ENCODE measurements around the gene LRRC32.

The LRRC32 gene

DNA sequence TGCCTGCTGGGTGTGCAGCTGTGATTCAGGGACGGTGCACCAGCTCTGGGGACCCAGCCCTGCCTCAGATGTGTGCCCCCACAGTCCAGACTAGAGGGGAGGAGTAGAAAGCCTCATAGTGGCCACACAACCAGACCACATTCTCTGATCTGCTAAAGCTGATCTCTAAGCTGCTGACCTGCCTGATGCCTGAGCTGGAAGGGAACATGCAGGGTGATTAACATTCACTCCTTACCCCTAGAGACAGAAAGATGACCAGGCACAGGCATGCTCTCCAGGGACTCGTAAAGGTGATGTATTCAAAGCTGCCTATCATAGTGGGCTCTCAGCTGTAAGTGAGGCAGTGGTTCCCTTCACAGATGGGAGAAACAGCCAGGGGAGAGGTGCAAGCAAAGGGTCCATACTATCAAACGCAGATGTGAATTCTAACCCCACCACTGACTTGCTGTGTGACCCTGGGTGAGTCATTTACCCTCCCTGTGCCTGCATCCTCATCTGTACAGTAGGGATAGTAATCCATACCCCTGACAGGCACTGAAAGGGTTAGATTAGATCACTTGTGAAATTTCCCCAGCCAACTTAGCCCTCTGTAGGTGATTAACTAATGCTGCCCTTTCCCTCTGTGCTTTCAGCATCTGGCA, 29.0 kb upstream of the LRRC32 start:
- DNase-seq = no peak

DNA sequence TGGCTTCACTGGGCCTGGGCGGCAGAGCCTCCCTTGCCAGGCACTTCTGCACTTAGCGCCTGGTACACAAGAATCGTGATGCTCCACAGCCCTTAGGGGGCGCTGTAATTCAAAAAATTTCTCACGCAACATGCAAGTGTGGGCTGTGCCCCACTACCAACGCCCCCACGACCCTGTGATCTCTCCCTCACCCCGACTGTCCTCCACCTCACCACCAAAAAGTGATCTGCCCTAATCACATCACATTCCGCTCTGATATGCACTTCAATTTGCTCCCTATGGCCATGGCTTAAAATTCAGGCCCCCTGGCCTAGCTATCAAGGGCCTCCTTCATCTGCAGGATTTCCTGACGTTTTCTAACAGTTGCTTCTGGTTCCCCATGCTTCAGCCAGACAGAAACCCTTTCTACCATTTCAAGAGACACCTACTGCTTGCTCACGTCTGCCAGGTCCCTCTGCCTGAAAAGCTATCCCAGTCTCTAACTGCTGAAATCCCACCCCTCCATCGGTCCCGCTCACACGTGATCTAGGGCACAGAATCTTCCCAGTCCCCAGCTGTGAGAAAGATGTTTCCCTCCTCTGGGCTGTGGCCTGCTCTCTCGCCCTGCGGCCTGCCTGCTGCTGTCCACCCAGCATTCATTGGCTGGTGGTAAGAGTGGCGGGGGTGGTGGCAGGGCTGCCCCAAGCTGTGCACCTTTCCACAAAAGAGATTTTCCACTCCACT, 27.9 kb upstream of the LRRC32 start:
- DNase-seq = no peak

DNA sequence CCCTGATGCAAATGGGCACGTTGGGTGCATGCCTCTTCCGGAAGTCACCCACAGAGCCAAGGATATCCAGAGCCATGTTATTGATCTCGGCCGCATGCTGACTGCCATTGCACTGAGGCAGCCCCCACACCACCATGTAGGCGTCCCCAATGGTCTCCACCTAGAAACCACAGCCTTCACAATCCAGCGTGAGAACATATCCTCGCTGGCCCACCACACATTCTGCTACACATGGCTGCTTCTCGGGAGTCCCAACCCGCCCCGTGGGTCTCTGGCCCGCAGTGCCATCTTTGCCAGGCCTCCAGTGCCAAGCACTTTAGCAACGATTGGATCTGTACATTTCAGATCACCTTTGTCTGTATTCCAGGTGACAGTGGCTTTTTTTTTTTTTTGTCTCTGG, 26.2 kb upstream of the LRRC32 start:
- no peak for DNase-seq

DNA sequence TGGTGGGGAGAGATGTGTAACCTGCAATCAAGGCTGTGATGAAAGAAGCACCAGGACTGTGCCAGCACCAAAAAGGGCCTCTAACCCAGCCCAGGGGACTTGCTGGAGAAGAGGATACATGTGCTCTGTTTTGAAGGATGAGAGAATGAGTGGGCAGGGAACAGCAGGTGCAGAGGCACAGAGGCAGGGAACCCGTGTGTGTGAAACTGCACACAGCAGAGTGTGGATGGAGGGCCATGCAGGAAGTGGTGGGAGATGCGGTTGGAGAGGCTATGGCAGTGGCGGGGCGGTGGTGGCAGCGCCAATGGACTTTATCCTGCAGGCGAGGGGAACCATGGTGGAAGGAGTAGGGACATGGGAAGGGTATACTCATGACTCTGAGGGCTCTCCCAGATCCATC, 25.2 kb upstream of the LRRC32 start:
- no peak for DNase-seq

DNA sequence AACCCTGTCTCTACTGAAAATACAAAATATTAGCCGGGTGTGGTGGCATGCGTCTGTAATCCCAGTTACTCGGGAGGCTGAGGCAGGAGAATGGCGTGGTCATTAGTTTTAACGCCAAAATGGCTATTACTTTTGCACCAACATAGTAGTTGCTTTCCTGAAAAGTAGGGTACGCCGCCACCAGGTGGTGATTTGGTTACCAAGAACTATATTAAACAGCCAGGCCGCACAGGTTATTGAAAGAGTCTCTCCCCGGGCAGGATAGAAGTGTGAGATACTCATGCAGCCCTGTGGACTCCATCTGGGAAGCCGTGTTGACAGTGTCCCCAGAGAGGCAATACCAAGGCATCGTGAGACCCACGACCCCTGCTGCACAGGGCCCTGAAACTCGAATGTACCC, 24.6 kb upstream of the LRRC32 start:
- no peak for DNase-seq

DNA sequence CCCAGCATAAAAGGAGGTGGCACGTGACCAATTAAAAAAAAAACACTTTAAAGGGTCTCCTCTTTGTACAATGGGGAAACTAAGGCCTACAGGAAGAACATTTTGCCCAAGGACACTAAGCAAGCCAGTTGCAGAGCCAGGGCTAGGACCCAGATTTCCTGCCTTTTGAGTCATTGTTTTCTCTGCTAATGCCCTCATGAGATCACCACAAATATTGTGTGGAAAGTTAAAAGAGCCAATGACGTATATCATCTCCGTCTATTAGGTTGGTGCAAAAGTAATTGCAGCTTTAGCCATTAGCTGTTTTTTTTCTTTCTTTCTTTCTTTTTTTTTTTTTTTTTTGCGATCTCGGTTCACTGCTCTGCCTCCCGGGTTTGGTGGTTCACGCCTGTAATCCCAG, 24.1 kb upstream of the LRRC32 start:
- no peak for DNase-seq

DNA sequence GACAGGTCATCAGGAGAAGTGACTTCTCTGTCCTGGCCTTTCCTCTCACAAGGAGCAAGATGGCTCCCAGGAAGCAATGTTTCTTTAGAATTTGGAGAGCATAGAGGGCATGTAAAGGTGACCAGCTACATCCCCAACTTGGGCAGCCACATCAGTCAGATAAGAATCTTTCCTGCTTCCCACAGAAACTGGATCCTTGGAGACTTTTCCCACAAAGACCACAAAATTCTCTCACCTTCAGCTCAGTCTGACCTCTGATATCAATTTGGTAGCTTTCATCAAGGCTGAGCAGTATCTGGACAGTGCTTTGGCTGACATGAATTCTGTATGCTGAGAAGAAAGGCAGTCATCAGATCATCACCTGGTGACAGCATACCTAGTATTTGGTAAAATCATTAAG, 23.3 kb upstream of the LRRC32 start:
- DNase-seq = no peak

DNA sequence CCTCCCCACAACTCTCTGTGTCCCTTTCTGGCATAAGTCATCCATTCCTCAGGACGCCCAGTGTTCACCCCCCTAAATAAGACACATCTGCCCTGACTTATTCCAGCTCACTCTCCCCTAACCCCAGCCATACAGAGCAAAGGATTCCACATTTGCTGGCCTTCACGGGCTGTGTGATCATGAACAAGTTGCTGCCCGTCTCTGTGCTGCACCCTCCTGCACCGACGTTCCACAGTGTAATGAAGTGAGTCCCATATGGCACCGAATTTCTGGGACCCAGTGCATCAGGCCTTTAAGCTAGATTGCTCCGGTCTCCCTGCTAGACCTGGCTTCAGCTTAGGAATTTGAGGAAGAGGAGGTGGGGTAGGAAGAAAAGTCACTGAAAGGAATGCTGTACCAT, 22.4 kb upstream of the LRRC32 start:
- DNase-seq = no peak

DNA sequence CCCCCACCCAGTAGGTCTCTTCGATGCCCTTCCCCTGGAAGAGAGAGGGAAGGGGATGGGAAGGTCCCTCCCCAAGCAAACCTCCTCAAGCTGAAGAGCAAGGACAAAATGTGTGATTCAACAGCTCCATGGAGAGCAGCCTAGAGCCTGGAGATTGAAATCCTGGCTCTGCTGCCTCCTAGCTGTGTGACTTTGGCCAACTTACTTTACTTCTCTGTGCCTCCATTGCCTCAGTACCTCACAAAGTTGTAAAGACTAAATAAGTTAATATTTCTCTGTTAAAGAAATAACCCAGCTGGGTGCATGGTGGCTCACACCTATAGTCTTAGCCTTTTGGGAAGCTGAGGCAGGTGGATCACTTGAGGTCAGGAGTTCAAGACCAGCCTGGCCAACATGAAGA, 21.1 kb upstream of the LRRC32 start:
- DNase-seq = no peak

DNA sequence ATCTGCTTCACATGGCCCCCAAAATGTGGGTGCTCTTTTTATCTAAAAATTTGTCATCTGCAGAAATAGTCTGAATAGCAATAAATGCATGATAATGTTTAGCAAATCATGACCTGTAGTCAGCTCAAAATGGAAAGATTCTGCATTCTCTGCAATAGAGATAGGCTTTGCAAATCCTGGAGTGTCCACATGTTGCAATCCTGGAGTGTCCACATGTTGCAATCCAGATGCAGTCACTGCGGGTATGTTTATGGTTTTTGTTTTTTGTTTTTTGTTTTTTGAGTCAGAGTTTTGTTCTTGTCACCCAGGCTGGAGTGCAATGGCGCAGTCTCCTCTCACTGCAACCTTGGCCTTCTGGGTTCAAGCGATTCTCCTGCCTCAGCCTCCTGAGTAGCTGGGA, 20.2 kb upstream of the LRRC32 start:
- DNase-seq = no peak

DNA sequence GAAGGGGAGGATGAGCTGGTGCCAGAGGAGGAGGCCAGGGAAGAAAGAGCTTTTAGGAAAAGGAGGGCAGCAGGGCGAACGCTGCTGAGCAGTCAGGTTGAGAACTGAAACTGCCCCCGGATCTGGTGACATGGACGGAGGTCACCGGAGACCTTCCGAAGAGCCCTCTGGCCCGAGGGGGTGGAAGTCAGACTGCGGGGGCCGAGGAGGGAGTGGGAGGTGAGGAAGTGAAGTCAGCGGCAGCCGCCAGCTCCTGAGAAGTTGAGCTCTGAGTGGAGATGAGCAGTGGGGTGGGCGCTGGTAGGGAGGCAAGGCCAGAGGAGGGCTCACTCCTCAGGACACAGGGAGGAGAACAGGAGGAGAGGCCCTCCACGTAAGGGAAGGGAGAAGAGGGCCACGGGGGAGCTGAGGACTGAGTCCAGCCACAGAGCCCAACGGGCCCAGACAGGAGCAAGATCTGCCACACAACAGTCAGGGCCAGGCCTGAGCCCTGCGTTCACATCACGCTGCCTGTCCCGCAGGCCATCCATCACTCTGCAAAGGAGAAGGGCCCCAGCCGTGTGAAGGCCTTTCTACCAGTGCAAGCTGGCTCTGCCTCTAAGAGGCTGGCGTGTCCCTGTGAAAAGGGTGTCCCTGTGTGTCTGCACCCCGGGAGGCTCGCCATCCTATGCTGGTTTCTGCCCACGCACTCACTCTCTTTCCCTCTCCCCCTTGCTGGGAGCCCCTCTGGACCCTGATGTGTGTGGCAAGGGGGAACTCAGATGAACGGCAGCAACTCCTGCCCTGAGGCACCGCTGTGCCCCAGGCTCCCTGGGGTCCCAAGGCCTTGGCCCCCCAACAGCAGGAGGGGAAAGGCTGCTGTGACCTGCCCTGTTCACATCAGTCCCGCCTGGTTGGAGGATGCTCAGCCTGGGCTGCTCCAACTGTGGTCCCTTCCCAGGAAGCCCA, 19.0 kb upstream of the LRRC32 start:
- DNase-seq = no peak

DNA sequence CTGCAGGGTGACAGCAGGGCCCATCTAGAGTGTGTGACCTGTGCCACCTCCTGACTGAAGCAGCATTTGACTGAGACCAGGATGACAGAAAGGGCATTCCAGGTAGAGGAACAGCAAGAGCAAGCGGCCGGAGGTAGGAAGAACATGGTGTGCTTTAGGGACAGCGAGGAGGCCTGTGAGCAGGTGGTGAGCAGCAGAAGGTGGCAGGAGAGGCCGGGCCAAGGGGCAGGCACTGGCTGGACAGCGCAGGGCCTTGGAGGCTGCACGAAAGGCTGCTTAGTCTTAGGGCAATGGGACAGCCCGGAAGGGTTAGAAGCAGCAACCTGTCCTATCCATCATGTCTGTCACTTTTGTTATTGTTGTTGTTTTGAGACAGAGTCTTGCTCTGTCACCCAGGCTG, 17.6 kb upstream of the LRRC32 start:
- DNase-seq = no peak

DNA sequence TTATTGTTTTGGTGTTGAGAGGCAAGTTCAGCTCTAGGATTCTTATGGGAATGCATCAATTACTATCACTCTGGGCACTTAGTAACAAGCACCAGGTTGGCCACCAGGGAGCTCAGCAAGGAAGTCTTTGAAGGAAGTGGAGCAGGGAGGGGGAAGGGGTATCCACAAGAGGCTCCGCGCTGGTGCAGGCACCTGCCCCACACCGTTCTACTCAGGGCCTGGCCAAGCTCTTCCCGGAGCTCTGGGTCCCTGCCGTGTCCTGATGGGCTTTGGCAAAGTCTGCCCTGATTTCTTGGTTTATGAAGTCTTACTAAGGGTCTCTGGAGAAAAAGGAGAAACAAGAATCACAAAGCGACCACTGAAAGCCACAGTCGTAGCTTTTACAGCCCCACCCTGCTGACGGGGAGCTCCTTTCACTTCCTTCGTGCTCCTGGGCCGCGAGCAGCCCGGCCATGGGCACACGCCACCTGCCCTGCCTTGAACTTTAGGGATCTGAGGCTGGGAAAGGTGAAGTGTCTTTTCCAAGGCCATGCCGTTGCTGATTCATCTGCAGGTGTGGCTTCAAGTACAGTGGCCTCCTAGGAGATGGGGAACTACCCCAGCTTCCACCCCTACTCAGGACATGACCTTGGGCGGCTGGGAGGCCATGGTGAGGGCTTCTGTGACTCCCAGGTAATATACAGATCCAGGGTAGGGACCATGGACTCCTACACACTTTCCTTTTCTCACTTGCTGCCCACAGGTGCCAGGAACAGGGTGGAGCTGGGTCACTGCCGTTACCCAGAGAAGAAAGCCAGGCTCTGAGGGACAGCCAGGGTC, 15.9 kb upstream of the LRRC32 start:
- no peak for DNase-seq

DNA sequence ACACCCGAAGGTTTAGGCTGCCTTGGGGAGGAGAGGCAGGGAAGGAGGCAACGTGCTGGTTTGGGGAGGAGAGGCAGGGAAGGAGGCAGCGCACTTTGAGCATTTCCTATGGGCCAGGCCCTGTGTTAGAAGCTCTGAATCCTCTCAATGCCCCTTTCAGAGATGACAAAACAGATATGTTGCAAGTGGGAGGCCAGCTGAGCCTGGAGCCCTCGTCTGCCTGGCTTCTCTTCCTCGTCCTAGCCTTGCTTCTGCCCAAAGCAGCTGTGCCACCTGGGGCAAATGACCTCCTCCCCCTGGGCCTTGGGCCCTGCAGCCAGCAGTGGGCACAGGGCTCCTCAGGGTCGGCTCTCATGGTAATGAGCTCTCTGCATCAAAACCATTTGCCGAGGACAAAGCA, 15.3 kb upstream of the LRRC32 start:
- no peak for DNase-seq

DNA sequence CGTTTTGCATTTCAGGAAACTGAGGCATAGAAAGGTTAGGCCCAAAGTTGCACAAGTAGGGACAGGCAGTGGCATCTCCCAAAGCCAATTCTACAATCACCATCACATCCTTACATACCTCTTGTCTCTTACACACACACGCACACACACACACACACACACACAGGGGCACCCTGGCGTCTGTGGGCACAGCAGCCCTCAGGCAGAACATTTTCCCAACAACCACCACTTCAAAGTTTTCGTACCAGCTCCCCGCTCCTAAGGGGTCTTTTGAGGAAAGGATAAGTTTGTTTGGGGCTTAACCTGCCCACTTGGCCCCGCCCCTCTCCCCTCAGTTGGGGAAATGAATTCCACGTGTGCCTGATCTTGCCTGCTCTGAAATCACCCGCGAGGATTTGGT, 14.7 kb upstream of the LRRC32 start:
- DNase-seq = no peak

DNA sequence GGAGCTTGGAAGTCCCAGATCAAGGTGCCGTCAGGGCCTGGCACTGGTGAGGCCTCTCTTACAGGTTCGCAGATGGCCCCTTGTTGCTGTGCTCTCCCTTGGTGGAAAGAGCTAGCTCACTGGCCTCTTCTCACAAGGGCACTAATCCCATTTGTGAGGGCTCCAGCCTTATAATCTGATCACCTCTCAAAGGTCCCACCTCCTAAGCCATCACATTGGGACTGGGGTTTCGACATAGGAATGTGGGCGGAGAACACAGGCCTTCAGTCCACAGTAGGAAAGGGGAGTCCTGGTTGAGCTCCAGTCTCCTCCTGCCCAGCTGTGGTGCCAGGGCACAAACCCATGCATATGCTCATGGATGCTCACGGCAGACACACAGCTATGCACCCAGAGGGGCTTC, 14.0 kb upstream of the LRRC32 start:
- DNase-seq = no peak

DNA sequence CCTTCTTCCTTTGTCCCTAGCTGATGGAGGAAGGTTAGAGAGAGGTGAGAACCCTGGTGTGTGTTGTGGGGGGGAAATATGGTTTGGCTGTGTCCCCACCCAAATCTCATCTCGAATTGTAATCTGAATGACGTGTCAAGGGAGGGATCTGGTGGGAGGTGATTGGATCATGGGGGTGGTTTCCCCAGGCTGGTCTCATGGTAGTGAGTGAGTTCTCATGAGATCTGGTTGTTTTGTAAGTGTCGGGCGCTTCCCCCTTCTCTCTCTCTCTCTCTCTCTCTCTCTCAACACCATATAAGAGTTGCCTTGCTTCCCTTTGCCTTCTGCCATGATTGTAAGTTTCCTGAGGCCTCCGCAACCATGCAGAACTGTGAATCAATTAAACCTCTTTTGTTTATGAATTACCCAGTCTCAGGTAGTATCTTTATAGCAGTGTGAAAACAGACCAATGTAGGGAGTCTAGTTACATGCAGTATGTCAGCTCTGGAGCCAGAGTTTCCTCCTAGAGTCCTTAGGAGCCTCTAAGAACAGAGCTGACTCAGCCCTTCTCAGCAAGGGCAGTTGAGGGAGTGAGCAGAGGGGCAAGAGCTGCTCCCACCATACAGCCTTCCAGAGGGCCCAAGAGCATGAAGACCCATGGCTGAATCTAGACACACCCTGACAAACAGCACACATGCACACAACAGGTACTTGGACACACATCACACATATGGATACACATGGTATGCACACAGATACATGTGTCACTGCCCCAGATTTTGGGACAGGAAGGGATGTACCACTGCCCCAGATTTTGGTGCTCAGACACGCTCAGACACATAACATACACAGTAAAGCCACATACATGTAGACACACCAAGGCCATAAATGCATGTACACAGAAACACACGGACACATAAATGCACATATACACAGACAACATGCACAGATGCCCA, 12.9 kb upstream of the LRRC32 start:
- DNase-seq = no peak

DNA sequence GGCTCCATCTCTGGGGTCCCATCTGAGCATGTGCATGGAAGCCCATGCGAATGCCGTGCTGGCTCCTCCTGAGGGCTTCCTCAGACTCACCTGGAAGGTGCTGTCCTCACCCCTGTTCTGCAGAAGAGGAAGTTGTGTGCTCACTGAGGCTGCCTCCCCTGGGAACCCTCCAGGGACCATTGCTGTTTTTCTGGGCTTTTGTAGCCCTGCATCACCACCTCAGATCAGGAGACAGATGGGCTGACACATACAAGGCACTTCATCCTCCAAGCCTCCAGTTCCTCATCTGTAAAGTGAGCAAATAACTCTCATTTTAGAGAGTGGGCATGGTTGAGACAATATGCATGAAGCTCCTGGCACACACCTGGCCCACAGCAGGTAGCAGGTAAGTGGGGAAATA, 12.1 kb upstream of the LRRC32 start:
- DNase-seq = no peak

DNA sequence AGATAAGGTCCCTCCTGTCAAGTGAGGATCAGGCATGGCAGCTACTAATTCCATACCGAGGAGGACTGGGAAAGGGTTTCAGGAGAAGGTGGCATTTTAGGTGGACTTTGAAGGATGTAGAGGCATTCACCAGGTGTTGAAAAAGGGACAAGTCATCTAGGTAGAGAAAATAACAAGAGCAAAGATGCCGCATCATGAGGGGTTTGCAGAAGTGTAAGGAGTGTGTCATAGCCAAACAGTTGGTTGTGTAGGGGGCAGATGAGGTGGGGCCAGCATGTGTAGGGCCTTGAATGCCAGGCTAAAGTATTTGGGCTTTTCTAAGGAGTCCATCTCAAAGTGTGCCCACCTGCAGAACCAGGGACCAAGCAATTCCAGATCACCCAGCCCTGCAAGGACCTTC, 11.6 kb upstream of the LRRC32 start:
- no peak for DNase-seq

DNA sequence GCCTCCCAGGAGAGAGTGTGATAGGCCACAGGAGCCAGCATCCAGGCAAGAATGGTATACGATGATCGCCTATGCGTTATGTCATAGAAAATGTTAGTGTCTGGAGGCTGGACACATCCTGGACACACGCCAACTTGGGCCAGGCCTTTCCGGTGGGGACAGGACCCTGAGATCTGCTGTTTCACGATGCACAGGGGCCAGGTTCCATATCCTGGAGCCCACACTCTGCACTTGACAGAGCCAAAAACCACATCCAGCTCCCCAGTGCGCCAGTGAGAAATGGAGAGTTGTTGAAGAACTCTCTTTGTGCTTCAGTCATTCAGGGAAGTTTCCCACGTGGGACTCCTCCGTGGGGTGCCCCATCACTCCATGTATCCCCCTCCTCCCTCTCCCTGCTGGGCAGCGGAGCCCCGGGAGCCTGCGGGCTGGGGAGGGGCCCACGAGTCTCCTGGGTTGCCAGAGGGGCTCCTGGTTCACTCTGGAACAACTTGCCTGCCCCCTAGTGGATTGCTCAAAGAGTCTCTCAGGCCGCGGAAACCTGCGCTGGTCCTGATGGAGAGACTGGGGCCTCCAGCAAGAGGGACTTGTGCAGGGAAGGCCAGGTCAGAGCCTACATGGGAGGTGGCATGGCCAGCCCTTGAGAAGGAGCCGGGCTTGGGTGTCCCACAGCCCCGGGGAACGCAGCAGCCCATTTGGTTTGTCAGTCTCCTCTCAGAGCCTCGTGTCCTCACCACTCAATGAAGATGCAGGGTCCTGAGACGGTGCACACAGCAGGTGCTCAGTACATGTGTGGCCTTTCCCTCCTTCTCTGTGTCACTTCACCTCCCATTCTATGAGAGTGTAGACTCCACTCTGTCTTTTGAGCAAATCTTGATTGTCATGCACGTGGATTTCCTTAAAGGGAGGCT, 10.2 kb upstream of the LRRC32 start:
- peak; percentile 63 to 76 for DNase-seq

DNA sequence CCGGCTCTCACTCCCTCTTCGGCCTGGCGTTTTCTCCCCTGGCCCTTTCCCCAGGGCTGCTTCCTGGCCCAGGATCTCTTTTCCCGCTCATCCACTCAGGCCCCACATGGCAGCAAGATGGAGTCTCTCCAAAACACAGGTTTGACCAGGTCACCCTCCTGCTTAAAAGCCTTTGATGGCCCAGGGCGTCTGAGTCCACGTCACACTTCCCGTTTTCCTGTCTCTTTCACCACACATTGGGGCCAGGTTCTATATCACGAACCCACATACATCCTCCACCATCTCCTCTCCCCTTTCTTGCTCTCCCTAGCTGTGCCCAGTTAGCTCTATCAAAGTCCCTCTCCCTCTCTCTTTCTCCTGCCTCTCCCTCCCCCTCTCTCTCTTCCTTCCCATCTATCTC, 7.8 kb upstream of the LRRC32 start:
- no peak for DNase-seq
